Embryonic facial prominence (tissue), 1 donor: ENCODE results near the gene CC2D1B.

Experiments
- DNase-seq: peaks from one replicate; pipeline ENCODE4 v3.0.0-alpha.2; 2016; ENCODE audit errors: extremely low spot score

Gene CC2D1B

DNA sequence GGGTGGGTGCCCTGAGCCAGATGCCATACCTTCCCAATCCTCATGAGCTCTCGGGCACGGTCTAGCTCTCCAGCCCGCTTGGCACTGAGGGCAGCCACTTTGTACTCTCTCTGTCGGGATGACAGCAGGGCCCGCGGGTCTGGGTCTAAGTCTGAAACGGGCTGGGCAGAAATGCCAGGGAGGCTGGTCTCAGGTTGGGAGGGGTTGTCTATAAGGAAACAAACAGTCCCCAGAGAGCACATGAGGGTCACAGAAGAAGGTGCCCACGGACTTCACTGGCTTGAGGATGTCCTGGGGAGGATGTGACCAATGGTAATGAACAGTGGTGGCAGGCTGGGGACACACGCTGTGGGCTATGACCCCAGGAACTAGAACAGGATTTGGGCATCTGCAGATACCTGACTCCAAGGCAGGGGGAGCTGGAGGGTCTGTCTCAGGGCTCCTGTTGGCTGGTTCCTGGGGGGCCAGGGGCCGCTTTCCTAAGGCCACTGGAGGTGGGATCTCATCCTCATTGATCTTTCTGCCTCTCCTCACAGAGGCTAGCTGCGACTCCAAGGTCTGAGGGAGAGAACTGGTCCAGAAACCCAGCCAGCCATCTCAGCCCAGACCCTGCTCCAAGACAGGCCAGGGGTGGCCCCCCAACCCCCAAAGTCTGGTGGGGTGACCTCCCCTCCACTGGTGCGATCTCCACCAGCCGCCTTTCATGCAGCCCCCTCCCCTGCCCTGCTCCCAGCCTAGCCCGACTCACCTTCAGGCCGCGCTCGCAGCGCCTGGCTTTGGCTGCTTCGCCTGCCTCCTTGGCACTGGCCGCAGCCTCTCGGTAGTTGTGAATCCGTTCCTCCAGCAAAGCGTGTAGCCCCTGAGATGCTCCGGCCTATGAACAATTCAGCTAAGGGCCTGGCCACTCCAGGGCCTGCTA, 6.1 kb downstream of the CC2D1B start:
- no peak for DNase-seq

DNA sequence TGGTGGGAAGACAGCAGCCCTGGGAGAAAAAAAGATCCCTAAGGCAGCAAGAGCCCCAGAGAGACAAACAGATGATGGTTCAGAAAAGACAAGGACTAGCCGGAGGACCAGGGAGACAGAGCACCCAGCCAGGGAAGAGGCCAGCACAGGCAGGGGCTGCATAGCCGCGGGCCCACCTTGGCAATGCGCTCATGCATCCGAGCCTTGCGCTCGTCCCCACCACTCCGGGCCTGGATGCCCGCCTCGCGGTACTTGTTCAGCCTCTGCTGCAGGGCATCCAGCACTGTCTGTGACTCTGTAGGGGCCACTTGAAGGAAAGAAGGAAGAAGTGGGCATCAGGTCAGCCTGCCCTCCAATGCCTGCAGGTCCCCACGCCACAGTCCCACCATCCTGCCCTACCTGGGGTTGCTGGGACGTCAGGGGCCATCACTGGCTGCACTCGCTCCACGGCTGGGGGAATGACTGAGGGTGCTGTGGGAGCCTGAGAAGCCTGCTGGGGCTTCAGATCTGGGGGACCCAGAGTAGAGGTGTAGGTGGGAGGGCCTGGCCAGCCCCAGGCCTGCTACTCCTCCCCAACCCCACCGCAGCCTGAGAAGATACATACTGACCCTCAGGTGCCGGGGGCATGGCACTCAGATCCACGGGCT, 7.0 kb downstream of the CC2D1B start:
- no peak for DNase-seq

DNA sequence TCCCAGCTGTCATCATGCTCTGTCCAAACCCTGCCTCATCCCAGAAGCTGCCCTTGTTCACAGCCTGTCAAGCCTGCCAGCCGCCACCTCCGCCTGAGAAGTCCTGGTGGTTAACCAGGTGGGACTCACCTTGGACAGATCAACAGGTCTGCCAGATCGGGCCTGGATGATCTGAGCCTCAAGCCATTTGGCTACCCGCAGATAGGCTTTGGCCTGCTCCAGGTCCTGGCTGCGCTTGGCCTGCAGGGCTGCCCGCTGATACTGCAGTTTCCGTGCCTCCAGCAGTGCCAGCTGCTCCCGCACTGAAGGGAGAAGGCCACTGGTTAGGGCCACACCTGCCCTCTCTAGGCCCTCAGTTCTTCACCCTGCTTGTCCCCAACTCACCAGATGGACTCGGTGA, 8.6 kb downstream of the CC2D1B start:
- no peak for DNase-seq

DNA sequence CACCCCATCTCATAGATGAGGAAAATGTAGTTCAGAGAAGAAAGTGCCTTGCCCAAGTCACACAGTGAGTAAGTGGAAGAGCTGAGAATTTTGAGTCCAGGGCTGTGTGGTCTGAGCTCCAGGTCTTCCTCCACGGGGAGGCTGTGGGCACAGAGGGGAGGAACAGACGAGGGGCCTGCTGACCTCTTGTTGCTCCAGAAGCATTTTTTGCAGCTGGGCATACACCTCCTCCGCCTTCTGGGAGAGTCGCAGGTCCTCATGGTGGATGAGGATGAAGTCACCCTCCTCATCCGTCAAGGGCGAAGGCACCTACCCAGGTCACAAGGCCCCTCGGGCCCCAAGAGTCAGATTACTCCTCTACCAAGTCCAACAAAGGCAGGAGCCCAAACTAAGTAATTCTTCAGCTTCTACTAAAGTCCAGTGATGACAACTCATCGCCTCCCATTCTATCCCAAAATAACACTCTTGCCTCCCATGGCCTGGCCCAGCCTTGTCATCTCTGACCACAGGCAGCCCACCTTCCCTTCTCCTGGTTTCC, 9.1 kb downstream of the CC2D1B start:
- no peak for DNase-seq

DNA sequence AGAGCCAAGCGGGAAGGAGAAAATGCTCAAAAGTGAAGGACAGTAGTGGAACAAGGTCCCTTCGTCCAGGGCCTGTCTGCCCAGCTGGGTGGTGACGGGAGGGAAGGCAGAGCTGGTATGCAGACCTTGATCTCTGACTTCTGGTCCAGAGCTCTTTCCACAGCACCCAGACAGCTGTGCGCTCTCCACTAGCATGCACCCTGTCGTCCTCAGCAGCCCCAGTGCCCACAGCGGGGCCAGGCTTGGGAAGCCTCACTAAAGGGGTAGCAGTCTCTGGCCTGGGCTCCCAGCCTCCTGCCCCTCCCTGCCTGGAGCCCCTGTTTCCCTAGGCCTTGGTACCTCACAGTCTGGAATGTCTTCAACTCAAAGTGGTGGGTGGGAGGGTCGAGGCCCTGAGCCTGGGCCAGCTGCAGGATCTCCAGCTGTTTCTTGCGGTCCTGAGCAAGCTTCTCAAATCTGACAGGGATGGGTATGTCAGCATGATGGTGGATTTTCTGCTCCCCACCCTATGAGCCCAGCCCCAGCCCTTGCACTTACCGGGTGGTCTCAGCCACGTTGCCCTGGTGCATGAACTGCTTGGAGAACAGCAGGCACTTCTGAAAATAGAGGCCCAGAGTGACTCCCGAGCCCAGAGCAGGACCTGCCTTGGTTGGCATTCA, 10.0 kb downstream of the CC2D1B start:
- DNase-seq: no peak

DNA sequence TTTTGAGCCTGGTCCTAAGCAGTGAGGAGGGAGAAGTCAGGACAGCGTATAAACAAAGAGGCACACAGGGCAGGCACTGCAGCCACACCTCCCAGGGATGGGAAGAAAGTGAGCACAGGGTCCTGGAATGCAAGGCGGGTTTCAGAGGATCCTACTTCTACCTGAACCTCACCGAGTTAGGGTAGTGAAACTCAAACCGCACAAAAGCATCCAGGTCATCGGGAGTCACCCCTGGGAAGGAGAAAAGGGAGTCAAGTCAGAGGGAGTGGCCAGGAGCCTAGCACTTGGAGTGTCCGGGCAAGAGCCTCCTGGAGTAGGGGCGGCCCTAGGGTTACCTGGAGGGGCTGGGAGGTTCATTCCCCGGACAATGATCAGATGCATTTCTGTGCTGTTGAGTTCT, 10.6 kb downstream of the CC2D1B start:
- DNase-seq: no peak

DNA sequence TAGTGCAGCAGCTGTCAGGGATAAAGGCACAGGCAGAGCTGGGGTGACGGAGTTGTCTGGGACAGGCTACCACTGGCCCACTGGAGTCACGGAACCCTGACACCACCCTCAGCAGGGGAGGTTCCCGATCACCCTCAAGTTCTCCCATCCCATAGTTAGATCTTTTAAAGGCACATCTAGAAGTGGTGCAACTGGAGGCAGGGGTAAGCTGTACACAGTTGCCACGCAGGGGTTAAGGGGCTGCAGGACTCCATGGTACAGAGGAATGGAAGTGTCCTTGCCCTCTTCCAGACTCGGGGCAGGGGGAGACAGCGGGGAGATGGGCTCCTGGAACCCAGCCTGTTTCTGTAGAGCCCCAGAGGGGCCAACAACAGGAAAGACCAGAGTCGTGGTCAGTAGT, 13.3 kb downstream of the CC2D1B start:
- DNase-seq: no peak

DNA sequence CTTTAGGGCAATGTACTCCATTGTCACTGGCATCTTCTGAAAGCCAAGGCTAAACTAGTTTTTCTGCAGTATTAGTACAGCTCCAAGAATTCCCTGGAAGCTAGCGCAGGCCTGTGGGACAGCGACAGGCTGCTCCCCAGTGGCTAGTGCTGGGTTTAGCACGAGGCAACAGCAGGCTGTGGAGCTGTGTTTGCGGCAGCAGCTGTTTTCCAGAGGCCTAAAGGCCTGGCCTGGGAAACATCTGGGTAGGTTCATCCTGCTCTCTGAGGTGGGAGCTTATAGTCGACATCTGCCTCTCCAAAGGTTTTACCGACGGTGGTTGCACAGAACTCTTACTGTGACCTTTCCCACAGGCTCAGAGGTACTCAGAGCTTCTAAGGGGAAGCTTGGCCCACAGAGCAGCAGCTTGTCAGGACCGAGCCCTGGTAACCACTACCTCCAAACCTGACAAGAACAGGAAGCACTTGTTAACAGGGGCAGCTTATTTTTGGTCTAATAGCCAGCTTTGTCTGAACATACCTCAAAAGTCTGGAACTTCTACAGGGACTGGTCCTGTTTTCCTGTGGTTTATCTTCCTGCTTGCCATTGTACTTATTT, 17.2 kb downstream of the CC2D1B start:
- no peak for DNase-seq

DNA sequence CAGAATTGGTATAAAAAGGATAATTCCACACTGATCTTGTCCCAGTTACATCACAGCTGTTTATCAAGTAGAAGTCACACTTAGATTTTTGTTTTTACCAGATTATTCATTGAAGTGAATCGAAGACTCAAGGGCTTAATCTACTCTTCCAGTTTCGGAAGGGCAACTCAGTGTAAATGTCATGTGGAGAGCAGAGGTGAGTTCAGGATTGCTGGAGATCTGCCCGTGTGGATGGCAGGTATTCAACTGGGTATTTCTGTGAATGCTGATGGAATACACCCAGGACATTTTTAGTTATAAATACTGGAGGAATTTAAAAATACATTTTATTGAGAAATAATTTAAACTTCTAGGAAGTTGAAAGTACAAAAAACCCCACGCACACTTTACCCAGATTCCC, 19.4 kb downstream of the CC2D1B start:
- DNase-seq: no peak

DNA sequence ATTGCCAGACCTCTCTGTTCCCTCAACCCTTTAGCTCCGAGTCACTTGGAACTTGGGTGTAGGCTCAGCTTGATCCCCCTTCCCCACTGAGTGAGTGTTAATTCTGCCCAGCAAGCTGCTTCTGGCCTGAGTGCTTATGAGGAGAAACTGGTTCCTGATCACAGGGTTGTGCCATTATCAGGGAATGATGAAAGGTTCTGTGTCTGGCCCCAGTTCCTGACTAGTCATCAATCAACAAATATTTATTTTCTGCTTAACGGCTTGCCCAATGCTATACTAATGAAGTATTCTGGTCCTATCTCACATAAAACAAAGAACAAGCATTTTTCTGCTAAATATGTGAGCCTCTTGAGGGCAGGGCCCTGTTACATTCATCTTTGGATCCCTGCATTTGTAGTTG, 20.8 kb downstream of the CC2D1B start:
- DNase-seq: no peak

DNA sequence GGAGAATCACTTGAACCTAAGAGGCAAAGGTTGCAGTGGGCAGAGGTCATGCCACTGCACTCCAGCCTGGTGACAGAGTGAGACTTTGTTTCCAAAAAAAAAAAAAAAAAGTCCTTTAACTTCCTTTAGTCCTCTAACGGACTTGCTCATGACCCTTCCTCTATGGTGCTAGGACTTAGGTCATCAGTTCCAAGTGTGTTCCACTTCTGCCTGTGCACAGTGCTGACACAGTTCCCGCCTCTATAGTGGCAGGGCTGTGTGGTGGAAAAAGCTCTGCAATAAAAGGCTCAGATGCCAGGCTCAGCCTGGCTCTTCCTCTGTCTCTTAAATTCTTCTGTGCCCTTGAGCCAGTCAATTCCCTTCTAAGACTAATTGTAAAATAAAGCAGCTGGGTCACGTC, 22.0 kb downstream of the CC2D1B start:
- no peak for DNase-seq

DNA sequence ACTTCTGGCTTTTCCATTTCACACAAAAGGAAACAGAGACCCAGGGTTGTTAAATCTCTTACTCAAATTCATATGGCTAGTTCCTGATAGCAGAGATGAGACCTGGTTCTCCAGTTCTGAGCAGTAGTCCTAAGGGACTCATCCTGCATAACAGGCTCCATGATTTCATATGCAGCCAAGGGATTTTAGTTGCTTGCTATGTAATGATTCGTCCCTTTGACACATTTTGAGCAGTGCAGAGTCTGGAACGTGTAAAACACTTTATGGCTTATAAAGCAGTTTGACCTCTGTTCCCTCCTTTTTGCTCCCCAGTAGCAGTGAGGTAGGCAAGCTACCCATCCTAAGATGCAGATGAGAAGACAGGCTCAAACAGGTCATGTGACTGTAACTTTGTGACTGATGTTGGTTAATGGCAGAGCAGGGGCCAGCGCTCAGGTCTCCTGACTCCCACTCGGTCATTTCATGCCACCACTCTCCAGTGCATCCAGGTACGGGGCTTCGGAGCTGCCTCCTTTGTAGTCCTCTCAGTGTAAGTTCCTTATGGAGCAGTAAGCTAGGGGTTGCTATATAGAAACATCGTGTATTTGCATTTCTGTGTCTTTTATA, 24.2 kb downstream of the CC2D1B start:
- no peak for DNase-seq

DNA sequence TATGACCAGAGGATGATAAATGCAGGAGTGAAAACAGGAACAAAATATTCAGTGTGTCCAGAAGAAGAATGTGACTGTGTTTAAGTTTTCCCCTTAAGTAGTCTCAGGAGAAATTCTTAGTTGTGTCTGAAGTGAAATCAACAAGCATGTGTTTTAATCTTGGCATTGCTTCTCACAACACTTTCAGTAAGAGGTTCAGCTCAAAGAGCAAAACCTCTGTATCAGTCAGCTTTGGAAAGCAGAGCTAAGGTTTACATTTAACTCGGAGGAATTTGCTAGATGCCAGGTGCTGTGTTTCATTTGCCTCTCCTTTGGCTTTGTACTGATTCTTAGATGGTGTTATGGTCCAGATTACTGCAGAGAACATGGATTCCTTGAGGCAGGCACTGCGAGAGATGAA, 28.6 kb downstream of the CC2D1B start:
- DNase-seq: no peak

DNA sequence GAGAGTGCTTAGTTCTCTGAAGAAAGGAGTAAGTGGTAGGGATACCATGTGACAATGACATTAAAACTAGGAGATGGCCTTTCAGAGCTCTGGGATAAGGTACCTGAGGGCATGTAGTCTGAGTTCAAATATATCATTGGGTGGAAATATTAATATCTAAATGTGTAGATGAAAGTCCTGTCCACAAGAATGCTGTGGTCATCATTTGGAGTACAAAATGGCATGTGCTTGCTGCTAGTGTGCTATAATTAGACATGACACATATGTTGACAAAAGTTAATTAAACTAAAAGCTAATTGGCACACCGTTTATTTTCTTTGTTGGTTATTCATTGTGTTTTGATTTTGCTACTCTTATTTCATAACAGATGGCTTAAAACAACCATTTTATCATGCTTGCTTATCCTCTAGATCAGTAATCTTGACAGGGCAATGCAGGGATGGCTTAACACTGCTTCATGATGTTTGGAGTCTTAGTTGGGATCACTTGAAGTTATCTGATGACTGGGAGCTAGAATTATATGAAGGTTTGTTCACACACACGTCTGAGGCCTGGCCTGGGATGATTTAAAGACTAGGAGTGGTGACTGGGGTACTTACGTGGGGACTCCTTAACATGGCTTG, 31.0 kb downstream of the CC2D1B start:
- DNase-seq: no peak

DNA sequence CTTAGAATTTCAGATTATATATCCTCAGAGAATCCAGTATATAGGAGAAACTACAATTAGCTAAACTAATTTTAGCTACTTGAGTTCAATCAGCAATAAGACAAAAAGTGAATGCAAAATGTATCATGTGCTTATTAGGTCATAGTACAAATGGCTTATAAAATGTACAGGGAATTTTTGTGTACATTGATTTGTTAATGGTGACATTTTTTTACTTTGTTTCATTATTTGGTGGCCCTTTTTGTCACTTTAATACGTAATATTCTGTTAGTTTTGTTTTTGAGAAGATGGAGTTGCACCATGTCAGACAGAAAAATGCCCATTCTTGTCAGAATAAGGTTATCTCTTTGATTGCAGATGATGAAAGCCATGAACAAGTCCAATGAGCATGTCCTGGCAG, 33.6 kb downstream of the CC2D1B start:
- no peak for DNase-seq

DNA sequence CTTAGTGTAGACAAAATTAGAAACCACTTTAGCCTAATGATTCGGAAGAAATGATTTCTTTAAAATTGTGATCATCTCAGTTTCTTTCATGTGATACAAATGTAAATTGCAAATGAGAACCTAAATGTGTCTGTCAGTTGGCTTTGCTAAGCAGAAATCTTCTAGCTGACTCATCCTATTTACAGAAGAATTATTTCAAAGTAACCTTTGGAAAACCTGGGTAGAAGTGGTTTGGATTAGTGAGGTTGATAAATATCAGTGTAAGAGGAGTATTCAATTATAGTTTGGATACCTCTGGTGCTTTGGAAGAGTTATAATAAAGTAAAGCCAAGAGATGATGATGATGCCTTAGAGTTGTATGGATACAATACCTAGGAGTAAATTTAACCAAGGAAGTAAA, 37.4 kb downstream of the CC2D1B start:
- DNase-seq: no peak

DNA sequence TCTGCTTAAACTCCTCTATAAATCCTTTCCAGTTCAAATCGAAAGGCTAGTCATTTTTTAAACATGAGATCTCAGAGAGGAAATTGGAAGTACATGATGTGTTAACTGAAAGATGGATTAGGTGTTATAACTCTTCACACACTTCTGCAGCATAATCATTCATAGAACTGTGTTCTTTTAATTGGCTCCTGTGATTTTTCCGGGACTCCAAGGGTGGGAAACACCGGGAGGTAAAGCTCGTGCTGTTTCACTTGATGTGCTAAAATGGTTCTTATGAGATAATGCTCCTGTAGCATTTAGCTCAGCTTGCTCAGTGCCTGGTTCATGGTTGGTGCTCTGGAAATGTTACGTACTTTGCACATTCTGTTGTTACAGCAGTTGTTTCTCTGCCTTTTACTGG, 40.2 kb downstream of the CC2D1B start:
- DNase-seq: no peak

DNA sequence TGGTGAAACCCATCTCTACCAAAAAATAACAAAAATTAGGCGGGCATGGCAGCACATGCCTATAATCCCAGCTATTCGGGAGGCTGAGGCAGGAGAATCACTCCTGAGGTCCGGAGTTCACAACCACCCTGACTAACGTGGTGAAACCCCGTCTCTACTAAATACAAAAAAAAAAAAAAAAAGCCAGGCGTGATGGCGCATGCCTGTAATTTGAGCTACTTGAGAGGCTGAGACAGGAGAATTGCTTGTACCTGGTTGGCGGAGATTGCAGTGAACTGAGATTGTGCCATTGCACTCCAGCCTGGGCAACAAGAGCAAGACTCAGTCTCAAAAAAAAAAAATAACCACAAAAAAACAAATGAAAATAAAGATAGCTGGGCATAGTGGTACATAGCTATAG, 42.3 kb downstream of the CC2D1B start:
- no peak for DNase-seq

DNA sequence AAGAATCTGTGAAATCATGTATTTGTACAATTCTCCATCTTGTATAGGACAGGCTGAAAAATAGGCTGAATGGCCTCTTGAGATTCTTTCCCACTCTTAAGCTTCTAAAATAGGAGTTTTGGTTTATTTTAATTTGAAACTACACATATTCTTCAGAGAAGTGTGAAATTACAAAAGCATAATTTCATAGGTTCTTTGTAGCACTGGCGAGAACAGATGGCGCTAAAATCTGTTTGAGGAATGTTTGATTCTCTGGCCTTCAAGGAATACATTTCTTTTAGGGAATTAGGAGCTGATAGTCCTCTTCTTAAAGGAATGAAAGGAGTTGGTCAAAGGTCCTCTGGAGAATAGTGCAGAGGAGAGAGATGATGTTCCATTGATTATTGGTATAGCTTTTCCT, 44.9 kb downstream of the CC2D1B start:
- DNase-seq: no peak

DNA sequence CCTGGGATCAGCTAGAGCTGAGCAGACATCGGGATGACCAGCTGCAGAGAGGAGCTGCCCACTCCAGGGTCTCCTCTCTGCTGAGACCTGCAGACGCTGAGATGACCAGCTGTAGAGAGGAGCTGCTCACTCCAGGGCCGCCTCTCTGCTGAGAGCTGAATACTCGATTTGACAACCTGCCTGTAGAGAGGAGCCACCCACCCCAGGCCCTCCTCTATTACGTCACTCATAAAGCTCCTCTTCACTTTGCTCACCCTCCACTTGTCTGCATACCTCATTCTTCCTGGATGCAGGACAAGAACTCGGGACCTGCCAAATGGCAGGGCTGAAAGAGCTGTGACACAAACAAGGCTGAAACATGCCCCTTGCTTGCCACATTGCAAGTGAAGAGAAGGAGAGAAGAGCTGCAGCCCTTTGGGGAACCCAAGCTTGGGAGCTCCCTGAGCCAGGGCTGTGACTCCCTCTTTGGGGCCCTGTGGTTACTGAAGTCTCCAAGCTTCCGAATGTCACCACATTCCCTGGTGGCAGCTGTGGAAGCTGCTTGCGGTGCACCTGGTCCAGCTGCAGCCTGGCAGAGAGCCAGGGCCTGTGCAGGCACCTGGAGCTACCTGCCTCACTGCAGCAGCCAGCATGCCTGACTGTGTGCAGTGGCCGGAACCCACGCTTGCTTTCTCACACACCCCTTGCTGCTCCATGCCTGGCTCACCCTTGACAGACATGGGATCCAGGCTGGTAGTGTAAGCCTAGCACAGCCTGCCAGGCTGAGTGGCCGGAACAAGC, 59.6 kb downstream of the CC2D1B start:
- no peak for DNase-seq
